ENCODE data around the gene ACVR1B.

The ACVR1B gene

DNA sequence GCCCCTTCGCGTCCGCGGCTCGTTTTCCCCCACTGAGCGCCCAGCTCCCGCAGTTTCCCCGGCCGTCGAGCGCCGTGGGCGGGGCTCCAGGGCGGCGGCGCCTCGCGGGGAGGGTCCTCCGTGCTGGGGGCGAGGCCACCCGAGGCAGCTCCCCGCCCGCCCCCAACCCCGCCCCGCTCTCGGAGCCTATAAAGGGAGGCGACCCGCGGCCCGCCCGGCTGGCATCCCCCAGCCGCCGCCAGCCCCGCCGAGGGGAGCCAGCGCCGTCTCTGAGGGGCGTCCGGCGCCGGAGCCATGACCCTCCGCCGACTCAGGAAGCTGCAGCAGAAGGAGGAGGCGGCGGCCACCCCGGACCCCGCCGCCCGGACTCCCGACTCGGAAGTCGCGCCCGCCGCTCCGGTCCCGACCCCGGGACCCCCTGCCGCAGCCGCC is 55.2 kb downstream of the ACVR1B start, which contains the start of gene TAMALIN:
TAMALIN (plus strand) TSS at position 221 of the 432 bp plus-strand sequence; CDS start at position 295, 74 bp downstream.
- DNase-seq, result no peak

DNA sequence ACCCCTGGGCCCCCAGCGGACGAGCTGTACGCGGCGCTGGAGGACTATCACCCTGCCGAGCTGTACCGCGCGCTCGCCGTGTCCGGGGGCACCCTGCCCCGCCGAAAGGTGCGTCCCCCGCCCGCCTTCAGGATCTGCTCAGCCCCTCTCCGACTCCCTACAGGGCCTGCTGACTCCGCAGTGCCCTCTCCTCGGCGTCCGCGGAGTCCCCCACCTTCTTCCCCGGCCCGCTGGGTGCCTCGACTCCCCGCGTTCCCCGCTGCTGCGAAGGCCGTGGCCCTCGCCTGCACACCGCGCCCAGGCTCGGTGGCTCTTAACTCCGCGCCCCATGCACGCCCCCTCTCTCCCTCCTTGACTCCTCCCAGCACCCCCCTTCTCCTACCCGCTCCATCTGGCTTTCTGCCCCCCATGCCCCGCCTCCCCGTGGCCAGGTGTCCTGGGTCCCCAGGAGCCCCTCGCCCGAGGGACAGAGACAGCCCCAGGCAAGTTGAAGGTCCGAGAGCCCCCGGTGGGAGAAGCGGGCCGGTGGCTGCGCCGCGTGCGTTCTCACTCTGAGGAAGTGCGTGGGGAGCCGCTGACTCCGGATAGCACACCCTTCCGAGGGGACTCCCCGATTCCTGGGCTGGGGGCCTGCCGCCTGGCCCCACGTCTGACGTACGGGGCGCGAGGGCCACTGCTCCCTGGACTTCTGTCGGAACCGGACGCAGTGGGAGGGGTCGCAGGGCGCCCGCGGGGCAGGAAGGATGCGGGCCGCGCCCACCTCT is 55.8 kb downstream of the ACVR1B start:
- no peak for DNase-seq

- DNase-seq, result no peak
These were observed 56.5 kb downstream of the ACVR1B start for GRCh38 chr12:52007982-52008510.

- DNase-seq, result no peak
These were observed 57.7 kb downstream of the ACVR1B start for GRCh38 chr12:52009081-52009751.

- DNase-seq, result no peak
These were observed 58.7 kb downstream of the ACVR1B start for GRCh38 chr12:52010152-52010622.

DNA sequence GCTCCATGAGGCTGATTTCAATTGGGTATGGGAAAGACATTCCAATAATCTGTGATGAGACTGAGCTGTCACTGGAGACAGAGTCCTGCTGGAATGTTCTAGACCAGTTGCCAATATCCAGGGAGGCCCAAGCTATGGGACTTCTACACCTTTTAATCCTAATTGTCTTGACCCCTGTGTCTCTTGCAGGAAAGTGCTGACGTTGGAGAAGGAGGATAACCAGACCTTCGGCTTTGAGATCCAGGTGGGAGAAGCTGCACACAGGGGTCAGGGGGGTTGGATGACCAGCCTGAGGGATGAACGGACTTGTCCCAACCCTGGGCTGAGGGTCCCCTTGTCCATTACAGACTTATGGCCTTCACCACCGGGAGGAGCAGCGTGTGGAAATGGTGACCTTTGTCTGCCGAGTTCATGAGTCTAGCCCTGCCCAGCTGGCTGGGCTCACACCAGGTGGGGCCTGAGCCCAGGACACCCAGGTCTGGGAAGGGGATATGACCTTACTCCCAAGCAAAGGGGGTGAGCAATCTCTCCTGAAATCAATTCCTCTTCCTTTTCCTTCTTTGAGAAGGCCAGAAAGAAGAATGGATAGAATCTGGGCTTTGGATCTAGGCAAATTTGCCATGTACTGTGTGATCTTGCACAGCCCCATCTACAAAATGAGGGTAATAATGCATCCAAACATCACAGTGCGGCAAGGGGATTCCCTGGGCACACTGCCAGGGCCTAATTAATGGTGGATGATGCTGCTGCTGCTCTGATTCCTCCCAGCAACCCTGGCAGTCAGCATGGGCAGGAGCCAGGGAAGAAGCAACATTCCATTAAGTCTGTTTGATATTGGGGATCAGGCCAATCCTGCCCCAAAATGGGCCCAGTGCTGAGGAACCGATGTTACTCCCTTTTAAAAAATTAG is 59.4 kb downstream of the ACVR1B start:
- DNase-seq, result no peak

DNA sequence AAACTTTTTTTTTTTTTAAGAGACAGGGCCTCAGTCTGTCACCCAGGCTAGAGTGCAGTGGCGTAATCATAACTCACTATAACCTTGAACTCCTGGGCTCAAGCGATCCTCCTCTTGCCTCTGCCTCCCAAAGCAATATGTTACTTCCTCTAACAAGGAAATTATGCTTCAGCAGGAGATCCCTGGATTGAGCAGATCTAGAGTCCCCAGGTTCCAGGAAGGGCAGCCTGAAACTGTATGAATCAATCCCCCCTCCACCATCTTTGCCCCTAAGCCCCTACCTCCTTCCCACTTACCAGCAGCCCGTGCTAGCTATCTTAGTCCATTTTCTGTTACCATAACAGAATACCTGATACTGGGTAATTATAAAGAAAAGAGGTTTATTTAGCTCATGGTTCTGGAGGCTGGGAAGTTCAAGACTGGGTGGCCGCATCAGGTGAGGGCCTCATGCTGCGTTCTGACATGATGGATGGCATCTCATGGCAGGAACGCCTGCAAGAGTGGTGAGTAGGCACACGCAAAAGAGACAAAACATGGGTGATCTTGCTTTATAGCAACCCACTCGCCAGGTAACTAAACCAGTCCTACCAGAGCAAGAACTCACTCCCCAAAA is 60.2 kb downstream of the ACVR1B start:
- no peak for DNase-seq

DNA sequence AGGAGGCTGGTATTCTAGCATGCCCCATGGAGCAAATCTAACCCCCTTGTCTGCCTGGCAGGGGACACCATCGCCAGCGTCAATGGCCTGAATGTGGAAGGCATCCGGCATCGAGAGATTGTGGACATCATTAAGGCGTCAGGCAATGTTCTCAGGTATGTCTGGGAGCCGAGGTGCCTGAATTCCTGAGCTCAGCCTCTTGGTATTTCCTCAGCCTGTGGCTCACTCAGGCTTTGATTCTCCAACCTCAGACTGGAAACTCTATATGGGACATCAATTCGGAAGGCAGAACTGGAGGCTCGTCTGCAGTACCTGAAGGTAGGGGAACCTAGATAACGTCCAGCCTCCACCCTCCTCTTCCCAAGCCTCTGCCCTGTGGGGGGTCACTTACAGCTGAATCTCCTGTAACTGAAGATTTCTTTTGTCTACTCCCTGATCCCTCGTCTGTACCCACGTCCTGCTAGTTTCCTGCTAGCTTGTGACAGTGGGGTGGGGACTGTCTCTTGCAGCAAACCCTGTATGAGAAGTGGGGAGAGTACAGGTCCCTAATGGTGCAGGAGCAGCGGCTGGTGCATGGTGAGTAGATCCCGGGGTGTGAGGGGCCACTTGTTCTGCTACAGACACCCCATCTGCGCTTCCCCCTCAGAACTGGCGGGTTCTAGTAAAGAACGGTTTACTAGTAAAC is 62.3 kb downstream of the ACVR1B start:
- no peak for DNase-seq

- DNase-seq, result no peak
These were observed 63.4 kb downstream of the ACVR1B start for GRCh38 chr12:52014567-52015530.

DNA sequence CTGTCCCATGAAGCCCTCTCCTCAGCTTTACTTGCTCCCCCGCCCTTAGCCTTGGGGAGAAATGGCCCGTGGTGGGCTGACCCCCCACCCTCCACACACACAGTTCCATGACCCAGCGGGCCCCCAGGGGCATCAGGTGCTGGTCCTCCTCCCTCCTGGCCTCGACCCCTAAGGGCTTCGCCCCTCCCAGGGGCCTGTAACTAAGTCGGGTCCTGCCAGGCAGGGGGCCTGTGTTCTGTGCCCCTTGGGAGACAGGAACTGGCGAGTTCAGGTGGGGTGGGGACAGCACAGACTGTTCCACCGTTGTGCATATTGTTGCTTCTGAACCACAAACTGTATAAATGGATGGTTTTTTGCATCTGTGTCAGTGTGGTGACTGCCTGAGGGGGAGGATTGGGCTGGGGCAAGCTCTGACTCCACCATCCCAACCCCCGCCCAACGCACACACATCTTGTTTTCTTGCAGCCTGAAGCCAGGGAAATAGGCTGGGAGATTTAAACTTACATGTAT is 64.1 kb downstream of the ACVR1B start:
- DNase-seq, result no peak

- no peak for DNase-seq
These were observed 67.1 kb downstream of the ACVR1B start for GRCh38 chr12:52018433-52019112.

DNA sequence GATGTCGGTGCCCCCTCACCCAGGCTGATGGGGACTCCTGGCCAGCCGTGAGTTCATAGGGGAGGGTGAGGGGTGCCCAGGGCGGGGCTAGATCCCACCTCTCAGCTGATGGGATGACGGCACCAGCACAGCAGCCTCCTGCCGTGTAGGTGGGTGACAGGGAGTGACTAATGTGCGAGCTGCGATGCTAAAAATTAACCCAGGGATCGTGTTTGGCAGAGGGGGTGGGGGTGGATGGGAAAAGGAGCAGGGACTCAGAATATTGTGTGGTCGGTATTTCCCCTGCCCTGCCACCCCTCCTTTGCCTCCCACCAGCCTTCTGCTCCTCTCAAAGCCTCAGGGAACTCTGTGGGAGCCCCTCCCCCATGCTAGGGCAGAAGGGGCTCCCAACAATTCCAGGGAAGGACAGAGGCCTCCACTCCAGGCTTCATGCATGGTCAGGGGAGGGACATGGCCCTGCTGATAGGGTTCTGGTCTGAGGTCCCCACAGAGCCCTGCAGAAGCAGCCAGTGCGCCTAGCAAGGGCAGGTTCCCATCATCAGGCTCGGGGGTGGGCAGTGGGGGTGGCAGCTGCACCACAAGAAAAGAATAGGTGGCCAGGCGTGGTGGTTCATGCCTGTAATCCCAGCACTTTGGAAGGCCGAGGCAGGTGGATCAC is 67.7 kb downstream of the ACVR1B start:
- no peak for DNase-seq

GRCh38 chr12:52020539-52021336 is 69.2 kb downstream of the ACVR1B start:
- peak; percentile 46 for DNase-seq

DNA sequence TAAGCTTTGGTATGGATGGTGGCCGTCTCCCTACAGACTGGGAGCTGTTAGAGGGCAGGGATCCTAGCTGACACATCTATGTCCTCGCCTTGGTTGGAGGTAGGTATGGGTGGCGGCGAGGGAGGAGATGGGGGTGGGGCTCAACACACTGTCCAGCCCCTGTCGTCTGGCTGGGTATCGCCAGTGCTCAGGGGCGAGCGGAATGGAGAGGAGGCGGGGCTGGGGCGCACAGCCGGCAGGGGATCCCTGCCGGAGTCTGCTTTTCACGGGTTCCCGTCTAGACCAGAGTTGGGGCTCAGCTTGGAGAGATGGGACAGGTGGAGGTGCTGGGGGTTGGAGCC is 71.3 kb downstream of the ACVR1B start:
- no peak for DNase-seq

GRCh38 chr12:52023182-52023975 is 71.9 kb downstream of the ACVR1B start:
- DNase-seq, result no peak

DNA sequence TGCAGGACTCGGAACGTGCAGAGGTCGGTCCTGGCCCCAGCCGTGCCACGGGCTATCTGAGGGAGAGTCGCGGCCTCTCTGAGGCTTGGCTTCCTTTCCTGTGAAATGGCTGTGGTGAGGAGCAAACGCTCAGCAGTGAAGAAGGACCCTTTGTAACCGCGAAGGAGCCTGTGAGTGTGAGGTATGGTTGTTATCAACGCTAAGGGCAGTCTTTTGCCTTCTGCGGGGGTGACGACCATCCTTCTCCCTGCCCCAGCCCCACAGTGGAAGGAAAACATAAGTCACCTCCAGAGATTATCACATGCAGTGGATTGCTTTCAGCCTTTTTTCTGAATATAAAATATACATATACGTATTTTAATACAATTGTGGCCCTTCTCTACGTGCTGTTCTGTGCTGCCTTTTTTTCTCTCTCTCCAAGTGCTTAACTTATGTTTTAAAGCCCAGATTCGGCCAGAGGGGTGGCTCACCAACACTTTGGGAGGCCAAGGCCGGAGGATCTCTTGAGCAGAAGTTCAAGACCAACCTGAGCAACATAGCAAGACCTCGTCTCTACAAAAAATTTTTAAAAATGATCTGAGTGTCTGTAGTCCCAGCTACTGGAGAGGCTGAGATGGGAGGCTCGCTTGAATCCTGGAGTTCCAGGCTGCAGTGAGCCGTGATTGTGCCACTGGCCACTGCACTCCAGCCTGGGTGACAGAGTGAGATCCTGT is 72.6 kb downstream of the ACVR1B start:
- DNase-seq, result no peak

DNA sequence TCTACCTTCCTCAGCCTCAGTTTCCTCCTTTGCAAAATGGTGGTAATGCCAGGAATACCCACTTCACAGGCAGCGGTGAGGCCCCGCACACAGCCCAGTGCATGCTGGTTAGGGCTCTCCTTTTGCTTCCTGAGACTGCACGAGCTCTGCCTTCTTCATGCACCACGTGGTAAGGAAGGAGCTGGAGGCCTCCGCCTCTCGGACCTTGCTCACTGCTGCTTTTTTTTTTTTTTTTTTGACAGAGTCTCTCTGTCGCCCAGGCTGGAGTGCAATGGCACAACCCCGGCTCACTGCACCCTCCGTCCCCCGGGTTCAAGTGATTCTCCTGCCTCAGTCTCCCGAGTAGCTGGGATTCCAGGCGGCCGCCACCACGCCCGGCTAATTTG is 73.3 kb downstream of the ACVR1B start:
- DNase-seq, result no peak
